ENCODE data around the gene CCDC34.
A peak's percentile ranks its signal among the peaks of the same experiment; 100 is the strongest.
"Not testable (repeated sequence)": the region's sequence is repeated elsewhere in the genome, so short reads cannot be mapped to it uniquely, and the experiment has no call there.

Gene CCDC34

DNA sequence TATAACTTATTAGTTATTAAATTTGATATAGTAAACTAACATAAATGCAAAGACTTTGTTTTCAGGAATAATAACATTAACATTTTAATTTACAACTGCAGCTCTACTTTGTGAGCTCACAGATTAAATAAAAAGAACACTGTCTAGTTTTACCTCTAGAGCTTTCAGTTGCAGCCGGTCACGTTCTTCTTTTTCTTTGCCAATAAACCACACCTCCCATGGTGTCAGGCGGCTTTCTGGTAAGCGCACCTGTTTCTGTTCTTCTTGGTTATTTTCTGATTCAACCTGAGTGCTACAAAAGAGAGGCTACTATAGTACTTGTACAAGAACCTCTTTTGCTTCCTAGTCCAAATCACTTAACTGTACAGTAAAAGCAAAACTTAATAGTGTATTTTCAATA is 5.8 kb downstream of the CCDC34 start:
- FAIRE-seq = peak; percentile 37

DNA sequence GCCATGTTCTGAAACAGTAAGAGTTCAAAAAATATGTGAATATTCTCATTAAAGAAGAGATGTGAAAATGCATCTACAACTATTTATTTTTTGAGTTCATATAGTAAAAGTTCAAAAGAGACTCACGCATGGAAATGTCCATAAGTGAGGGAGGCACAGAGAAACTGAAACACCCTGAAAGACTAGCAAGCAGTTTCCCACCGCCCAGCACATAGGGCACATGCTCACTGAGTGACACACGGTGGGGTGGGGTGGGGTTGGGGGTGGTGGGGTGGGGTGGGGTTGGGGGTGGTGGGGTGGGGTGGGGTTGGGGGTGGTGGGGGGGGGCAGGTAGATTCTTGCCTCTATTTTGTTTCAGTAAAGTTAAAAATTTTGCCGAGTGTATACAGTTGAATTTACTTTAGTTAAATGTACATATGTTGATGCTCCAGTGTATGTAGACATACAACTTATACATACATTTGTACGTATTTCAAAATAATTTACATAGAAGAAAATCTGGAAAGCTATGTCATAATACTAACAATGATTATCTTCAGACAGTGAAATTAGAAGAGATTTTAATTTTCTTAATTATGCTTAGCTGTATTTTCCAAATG is 6.3 kb downstream of the CCDC34 start:
- no peak for FAIRE-seq

- FAIRE-seq = no peak
Measured at GRCh38 chr11:27355575-27356104, 7.4 kb downstream of the CCDC34 start.

- no peak for FAIRE-seq
Measured at GRCh38 chr11:27354359-27354965, 8.6 kb downstream of the CCDC34 start.

- FAIRE-seq = peak; percentile 32
Measured at GRCh38 chr11:27353593-27354358, 9.2 kb downstream of the CCDC34 start.

DNA sequence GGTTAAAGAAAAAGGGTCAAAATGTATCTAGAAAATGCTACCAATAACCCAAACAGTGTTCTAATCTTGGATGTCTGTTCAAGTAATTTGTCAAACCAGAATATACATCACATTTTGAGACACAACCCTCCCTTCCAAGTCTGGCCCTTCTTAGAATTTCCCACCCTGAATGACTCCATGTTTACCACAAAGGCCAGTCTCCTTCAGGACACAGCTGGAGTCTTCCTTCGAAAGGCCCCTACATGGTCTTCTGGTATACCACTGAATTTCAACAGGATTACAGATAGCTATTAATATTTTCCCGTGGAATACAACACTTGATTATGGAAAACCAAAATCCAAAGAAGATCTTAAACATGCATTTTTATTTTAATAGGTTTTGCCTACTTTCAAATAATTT is 10.2 kb downstream of the CCDC34 start:
- no peak for FAIRE-seq

- peak; percentile 14 for FAIRE-seq
Measured at GRCh38 chr11:27350511-27350910, 12.5 kb downstream of the CCDC34 start.

DNA sequence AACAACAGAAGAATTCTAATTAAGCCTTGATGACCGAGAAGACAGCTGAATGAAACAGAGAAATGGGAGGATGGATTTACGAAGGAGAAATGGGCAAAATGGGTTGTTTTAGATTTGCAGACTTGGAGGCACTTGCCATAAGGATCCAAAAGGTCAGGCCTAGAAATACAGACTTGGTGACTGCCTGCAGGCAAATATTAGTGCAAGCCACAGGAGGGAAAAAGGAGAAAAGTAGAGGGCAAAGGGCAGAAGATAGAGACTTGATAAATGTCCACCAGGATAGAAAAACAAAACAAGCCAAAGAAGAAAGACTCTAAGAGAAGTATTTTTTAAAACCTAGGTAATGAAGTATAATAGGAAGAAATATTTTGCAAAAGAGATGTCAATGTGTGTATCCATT is 13.1 kb downstream of the CCDC34 start:
- FAIRE-seq = no peak

DNA sequence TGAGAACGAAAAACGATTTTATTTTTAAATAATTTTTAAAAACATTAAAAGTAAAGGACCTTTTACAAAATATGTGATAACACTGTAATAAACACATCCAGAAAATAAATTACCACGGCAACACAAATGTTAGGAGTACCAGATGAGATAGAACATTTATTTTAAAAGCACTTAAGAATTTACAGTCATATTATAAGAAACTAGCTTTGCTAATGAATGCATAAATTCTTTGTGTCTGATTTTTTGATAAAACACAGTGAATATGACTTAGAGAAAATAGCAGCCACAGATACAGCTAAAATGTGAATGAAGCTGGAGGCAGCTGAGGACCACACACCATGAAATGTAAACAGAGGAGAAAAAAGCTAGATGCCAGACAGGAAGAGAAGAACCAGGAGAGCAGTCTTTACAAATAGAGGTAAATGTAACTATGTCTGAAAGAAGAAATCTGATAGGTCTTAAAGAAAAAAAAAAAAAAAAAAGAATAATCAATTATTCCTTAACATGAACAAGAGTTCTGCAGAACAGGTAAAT is 14.6 kb downstream of the CCDC34 start:
- FAIRE-seq = peak; percentile 79

- FAIRE-seq = no peak
Measured at GRCh38 chr11:27347359-27348339, 15.4 kb downstream of the CCDC34 start.

DNA sequence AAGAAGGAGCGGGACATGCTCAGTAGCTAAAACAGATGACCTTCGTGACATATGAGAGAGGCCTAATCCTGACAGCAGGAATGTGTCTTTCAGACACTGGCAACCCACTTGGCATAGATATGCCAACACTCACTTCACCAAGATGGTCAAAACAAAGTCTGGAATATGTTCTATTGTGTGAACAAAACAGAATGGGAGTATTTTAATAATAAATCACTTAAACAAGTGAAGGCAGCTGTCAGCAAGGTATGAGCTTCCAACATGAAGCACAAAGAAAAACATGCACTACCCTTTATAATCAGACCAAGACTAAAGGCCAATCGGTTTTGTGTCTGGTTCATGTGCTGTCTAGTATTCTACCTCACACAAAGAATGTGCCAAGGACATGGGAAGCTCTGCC is 23.1 kb downstream of the CCDC34 start:
- FAIRE-seq = no peak

- not testable (repeated sequence) for FAIRE-seq
Measured at GRCh38 chr11:27334764-27335163, 28.3 kb downstream of the CCDC34 start.

DNA sequence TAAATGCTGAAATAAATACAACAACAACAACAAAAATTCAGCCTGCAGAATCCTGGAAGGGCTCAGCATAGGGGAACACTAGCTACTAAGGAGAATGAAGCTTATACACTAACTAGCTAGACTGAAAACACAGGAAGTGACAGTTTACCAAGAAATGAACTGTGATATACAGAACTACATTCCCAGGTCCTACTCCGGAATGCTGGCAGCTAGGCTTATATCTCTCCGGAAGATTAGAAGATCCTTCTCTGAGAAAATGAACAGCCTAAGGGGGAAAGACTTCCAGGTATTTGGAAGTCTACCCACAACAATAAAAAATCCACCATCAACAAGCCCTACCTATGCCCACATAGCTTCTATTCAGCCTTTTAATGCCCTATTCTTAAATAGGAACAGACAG is 31.0 kb downstream of the CCDC34 start:
- no peak for FAIRE-seq

DNA sequence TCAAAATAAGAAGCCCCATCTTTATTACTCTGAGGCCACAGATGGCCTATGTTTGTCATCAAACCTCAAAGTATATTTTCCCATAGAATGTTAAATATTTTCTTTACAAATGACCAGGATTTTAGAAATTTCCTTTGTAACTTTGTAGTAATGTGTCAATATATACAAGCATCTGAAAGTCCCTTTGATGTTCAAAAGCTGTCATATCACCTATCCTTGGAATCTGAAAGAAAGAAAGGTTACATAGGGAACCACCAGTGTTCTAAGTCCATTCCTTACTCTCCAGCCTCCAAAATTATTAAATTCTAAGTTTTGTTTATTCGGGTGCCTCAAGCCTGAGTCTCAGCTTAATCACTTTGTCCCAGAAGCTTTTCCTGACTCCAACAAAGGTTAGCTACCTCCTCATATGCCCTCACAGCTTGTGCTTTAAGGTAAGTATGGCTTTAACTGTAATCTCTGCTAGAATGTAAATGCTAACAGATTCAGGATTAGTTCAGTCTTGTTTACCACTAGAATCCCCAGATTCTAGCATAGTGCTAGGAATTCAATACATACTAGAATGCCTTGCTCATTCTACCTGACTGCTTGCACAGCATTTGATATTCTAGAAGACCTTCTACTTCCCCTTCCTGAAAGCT is 32.3 kb downstream of the CCDC34 start:
- no peak for FAIRE-seq

GRCh38 chr11:27329867-27330632 is 33.0 kb downstream of the CCDC34 start:
- no peak for FAIRE-seq

DNA sequence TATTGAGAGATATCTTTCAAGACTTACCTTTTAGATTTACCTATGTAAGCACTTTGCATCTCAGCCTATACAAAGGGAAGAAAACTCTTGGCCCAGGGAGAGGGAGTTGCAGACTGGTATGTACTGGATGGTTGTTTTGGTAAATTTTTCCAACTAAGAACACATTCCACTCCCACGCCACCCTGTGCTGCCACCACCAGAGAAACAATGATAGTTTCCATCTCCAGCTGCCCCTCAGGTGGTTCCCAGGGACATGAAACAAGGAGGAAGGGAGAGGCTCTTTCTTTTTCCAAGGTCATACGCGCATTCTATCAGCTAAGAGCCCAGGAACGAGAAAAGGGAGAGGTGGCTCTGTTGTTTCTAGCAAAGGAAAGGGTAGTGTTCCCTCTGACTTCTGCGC is 34.4 kb downstream of the CCDC34 start:
- no peak for FAIRE-seq

- not testable (repeated sequence) for FAIRE-seq
Measured at GRCh38 chr11:27327064-27327463, 36.0 kb downstream of the CCDC34 start.

DNA sequence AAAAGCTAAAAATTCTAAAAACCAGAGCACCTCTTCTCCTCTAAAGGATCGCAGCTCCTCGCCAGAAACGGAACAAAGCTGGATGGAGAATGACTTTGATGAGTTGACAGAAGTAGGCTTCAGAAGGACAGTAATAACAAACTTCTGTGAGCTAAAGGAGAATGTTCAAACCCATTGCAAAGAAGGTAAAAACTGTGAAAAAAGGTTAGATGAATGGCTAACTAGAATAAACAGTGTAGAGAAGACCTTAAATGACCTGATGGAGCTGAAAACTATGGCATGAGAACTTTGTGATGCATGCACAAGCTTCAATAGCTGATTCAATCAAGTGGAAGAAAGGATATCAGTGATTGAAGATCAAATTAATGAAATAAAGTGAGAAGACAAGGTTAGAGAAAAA is 40.8 kb downstream of the CCDC34 start:
- FAIRE-seq = not testable (repeated sequence)

DNA sequence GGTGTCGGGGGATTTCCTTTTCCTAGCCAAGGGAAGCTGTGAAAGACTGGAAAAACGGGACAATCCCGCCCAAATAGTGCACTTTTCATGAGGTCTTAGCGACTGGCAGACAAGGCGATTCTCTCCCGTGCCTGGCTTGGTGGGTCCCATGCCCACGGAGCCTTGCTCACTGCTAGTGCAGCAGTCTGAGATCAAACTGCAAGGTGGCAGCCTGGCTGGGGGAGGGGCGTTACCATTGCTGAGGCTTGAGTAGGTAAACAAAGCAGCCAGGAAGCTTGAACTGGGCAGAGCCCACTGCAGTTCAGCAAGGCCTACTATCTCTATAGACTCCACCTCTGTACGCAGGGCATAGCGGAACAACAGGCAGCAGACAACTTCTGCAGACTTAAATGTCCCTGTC is 41.7 kb downstream of the CCDC34 start:
- FAIRE-seq = not testable (repeated sequence)

GRCh38 chr11:27319072-27319471 is 43.9 kb downstream of the CCDC34 start:
- no peak for FAIRE-seq

DNA sequence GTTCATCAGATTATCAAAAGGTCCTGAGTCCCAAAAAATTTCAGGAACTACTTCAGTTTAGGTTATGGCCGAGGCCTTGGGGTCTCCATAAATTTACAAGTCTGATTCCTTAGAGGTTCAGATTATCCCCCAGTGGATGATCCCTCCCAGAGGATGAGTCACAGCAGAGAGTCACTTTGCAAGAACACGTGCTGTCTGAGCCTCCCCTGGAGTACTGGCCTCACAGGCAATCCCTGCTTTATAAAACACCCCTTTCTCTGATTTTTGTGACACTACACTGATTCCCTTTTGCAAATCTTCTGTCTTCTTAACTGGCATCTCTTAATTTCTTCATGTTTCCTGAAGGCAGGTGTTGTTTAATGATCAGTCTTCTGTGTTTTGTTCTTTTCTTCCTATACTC is 45.3 kb downstream of the CCDC34 start:
- FAIRE-seq = no peak
